Endothelial cell of umbilical vein (primary cell): ENCODE data around the gene ACSBG1. TPM values are rescaled to one million over a fixed set of nuclear protein-coding genes. Genes with fewer than 3 reads are reported as not detected.

Experiments used
- BruUV-seq: library from RNA; stranded (reverse); fragments of 400-500 nt; replicated peaks from 2 replicates; lab custom pipeline; 2021; lab: Mats Ljungman, UMichigan
- CTCF ChIA-PET: fragments of 300-600, 350-600 bp; sonication (Branson Sonifier 250); formaldehyde crosslinking; loops from one replicate; lab custom pipeline; 2021; ENCODE audit warnings: antibody characterized with exemption, inconsistent platforms; lab: Charles Lee
- POLR2A ChIA-PET: fragments of 300-600, 350-600 bp; sonication (Branson Sonifier 250); formaldehyde crosslinking; loops from one replicate; lab custom pipeline; 2021; ENCODE audit warnings: antibody characterized with exemption, inconsistent platforms; lab: Charles Lee
- DNase-seq: peaks from one replicate; pipeline ENCODE4 v3.0.0-alpha.2; 2011; ENCODE audit warnings: low read depth, low spot score
- FAIRE-seq: peaks from 2 replicates; lab custom pipeline; 2011; peaks lifted over from hg19 to GRCh38; lab: Jason Lieb, UNC
- H2AFZ ChIP-seq: 2 replicates; pipeline ENCODE4 v1.6.0; 2012; ENCODE audit warnings: low read depth, low read length, control low read depth, inconsistent platforms
- H3K27ac ChIP-seq: 2 replicates; pipeline ENCODE4 v1.5.1; 2011; ENCODE audit warnings: low read depth, mild to moderate bottlenecking, control low read depth, low read length, moderate library complexity; ENCODE audit not compliant: insufficient read depth
- H3K27me3 ChIP-seq, 2 experiments: 2 replicates each; pipeline versions ENCODE4 v1.6.0 to v1.6.1; 2011; ENCODE audit warnings: low read length in 2 of 2, mixed read lengths in 1 of 2; ENCODE audit not compliant: control insufficient read depth in 2 of 2, insufficient read depth in 2 of 2
- H3K36me3 ChIP-seq, 2 experiments: 2 replicates in 1 of 2; 3 replicates in 1 of 2; pipeline ENCODE4 v1.5.1; 2011; ENCODE audit warnings: low read length in 2 of 2, mild to moderate bottlenecking in 1 of 2, moderate library complexity in 1 of 2; ENCODE audit not compliant: control insufficient read depth in 2 of 2, insufficient read depth in 2 of 2; ENCODE audit errors: extremely low read depth in 1 of 2
- H3K4me1 ChIP-seq: 3 replicates; pipeline ENCODE4 v1.5.1; 2011; ENCODE audit warnings: mild to moderate bottlenecking, low read length; ENCODE audit not compliant: control insufficient read depth, insufficient read depth; ENCODE audit errors: extremely low read depth
- H3K4me2 ChIP-seq: 2 replicates; pipeline ENCODE4 v1.6.1; 2011; ENCODE audit warnings: low read length, control low read depth, mixed read lengths; ENCODE audit not compliant: insufficient read depth
- H3K4me3 ChIP-seq, 3 experiments: fragments of 200-600 bp in 1 of 3; sonication (generic), shearing (Covaris generic) in 1 of 3; replicated peaks in 1 of 3; 2 replicates each; pipeline ENCODE4 v1.5.1; 2011 to 2016; ENCODE audit warnings: control low read depth in 3 of 3, low read length in 3 of 3, mild to moderate bottlenecking in 2 of 3, inconsistent platforms in 1 of 3, low read depth in 1 of 3, moderate library complexity in 1 of 3; ENCODE audit not compliant: insufficient read depth in 1 of 3
- H3K79me2 ChIP-seq: 2 replicates; pipeline ENCODE4 v1.6.0; 2012; ENCODE audit warnings: low read length, inconsistent platforms; ENCODE audit not compliant: control insufficient read depth, insufficient read depth
- H3K9ac ChIP-seq: replicated peaks from 2 replicates; pipeline ENCODE3; 2011; ENCODE audit warnings: low read length, control low read depth; ENCODE audit not compliant: insufficient read depth; ENCODE audit errors: extremely low read depth
- H3K9me1 ChIP-seq: replicated peaks from 3 replicates; pipeline ENCODE4 v1.6.0; 2011; ENCODE audit warnings: mild to moderate bottlenecking, low read length; ENCODE audit not compliant: control insufficient read depth, insufficient read depth; ENCODE audit errors: extremely low read depth
- H3K9me3 ChIP-seq: replicated peaks from 2 replicates; pipeline ENCODE4 v1.5.1; 2012; ENCODE audit warnings: low read length, inconsistent platforms; ENCODE audit not compliant: control insufficient read depth, insufficient read depth
- H4K20me1 ChIP-seq: replicated peaks from 2 replicates; pipeline ENCODE3; 2011; ENCODE audit warnings: mild to moderate bottlenecking, low read length; ENCODE audit not compliant: control insufficient read depth, insufficient read depth; ENCODE audit errors: extremely low read depth
- CTCF ChIP-seq, 2 donors: IDR thresholded peaks; 1 replicate in 1 of 2; 2 replicates in 1 of 2; pipeline ENCODE4 v1.5.1; 2011; ENCODE audit warnings: low read length in 2 of 2, mild to moderate bottlenecking in 2 of 2, moderate library complexity in 2 of 2, control low read depth in 1 of 2, inconsistent platforms in 1 of 2, low read depth in 1 of 2; ENCODE audit not compliant: insufficient read depth in 1 of 2; ENCODE audit errors: extremely low read depth in 1 of 2
- EZH2 ChIP-seq: IDR thresholded peaks from 2 replicates; pipeline ENCODE4 v1.6.1; 2012; ENCODE audit warnings: borderline replicate concordance, low read depth, mild to moderate bottlenecking, moderate library complexity, low read length, inconsistent platforms; ENCODE audit not compliant: severe bottlenecking
- FOS ChIP-seq: IDR thresholded peaks from 2 replicates; pipeline ENCODE4 v1.6.1; 2011; ENCODE audit warnings: mild to moderate bottlenecking, low read length, moderate library complexity, borderline replicate concordance; ENCODE audit not compliant: insufficient read depth
- GATA2 ChIP-seq: IDR thresholded peaks from 2 replicates; pipeline ENCODE4 v1.7.0; 2011; ENCODE audit warnings: low read depth, mild to moderate bottlenecking, moderate library complexity, mixed read lengths, low read length; ENCODE audit not compliant: insufficient read length, insufficient read depth
- JUN ChIP-seq: IDR thresholded peaks from 2 replicates; pipeline ENCODE4 v1.6.1; 2011; ENCODE audit warnings: borderline replicate concordance, low read depth; ENCODE audit not compliant: insufficient read length, insufficient read depth
- MAX ChIP-seq: IDR thresholded peaks from 2 replicates; pipeline ENCODE4 v1.6.1; 2011; ENCODE audit not compliant: insufficient read depth, insufficient read length
- MYC ChIP-seq: IDR thresholded peaks from one replicate; pipeline ENCODE4 v1.6.1; 2011; ENCODE audit warnings: mild to moderate bottlenecking, low read depth, low read length
- POLR2A ChIP-seq: IDR thresholded peaks from 2 replicates; pipeline ENCODE4 v1.6.1; 2012; ENCODE audit warnings: low read depth, mild to moderate bottlenecking, control low read depth, low read length
- POLR2AphosphoS5 ChIP-seq: IDR thresholded peaks from 2 replicates; pipeline ENCODE4 v1.6.1; 2012; ENCODE audit warnings: low read depth, mild to moderate bottlenecking, control low read depth, low read length, moderate library complexity; ENCODE audit not compliant: insufficient read depth
- dilution Hi-C: fragments of 300-500 bp; cut with MboI; formaldehyde crosslinking; loops from one replicate; pipeline ENCODE4 v1.15.0; 2019; ENCODE audit warnings: low sequenced_read_pairs; ENCODE audit not compliant: extremely low pct_ligation_motif_present
- intact Hi-C: fragments of 100-400 bp; cut with micrococcal nuclease; formaldehyde crosslinking; loops from one replicate; pipeline ENCODE4 v1.10.0; 2022
- polyA plus RNA-seq, 4 experiments: library from polyadenylated mRNA; depleted of rRNA in 3 of 4; stranded (reverse) in 3 of 4; unstranded in 1 of 4; fragments of >200 nt; gene quantifications; 2 replicates each; pipeline versions ENCODE4 v1.2.1 to v1.2.3, GENCODE V29; 2011 to 2012; ENCODE audit warnings: missing spikeins in 1 of 4
- total RNA-seq: library from RNA; stranded (reverse); gene quantifications from 2 replicates; pipeline ENCODE4 v1.2.3, GENCODE V29; 2021

Gene ACSBG1
- total and polyA plus RNA-seq, 2 donors (not counting 3 experiments of a cell fraction or from before 2014, with no cell fraction given), result not detected

GRCh38 chr15:78127882-78128281 is 106.5 kb downstream of the ACSBG1 start:
- FAIRE-seq (no peak), DNase-seq (no peak)
- BruUV-seq, result no TSS peak
- Histone ChIP-seq H3K9ac (no peak overlapping the region), H3K4me1 (peaks cover 7% of the 10 kb centered on the region), H3K27me3 (no peaks in the 10 kb centered on the region), H4K20me1 (no peaks in the 10 kb centered on the region), H3K27ac (no peak overlapping the region), H3K4me2 (no peak overlapping the region), H3K9me3 (no peaks in the 10 kb centered on the region), H2AFZ (no peak overlapping the region), H3K79me2 (no peaks in the 10 kb centered on the region), H3K4me3 (no peak overlapping the region), H3K9me1 (no peaks in the 10 kb centered on the region), H3K36me3 (no peaks in the 10 kb centered on the region)
- dilution Hi-C loops, result no loop called here
- CTCF ChIA-PET, result interaction anchor here (1.1 to 7.0 kb wide), 4 partner anchors 14 to 169 kb away, joined by 3 to 50 read pairs (median 5); no protein-coding TSS in a partner anchor
- intact Hi-C loops, result no loop called here
- POLR2A ChIA-PET, result no interaction called here
- TF ChIP-seq MYC (no peak), POLR2A (no peak), CTCF (IDR thresholded peaks at IDR 0.05; ENCODE audit: extremely low read depth in 1 of 2, insufficient read depth in 1 of 2, low read depth in 1 of 2, low read length in 2 of 2) (no peak), MAX (no peak), JUN (no peak), GATA2 (no peak)

GRCh38 chr15:78125267-78125666 is 109.1 kb downstream of the ACSBG1 start:
- no peak overlapping the region for H3K4me3 ChIP-seq
- dilution Hi-C loops (no loop called here), intact Hi-C loops (no loop called here)
- BruUV-seq, result no TSS peak
- H3K9ac ChIP-seq, result no peak overlapping the region
- CTCF ChIA-PET, result interaction anchor here (1.1 to 7.0 kb wide), 2 partner anchors 12 to 115 kb away, joined by 4 to 50 read pairs; no protein-coding TSS in a partner anchor
- no peak for DNase-seq
- FAIRE-seq, result no peak
- H3K27ac ChIP-seq, result no peak overlapping the region
- no peaks in the 10 kb centered on the region for H3K9me3 ChIP-seq
- H3K4me1 ChIP-seq, result no peaks in the 10 kb centered on the region
- H3K79me2 ChIP-seq, result no peaks in the 10 kb centered on the region
- no peaks in the 10 kb centered on the region for H3K27me3 ChIP-seq
- no peaks in the 10 kb centered on the region for H4K20me1 ChIP-seq
- POLR2A ChIA-PET, result no interaction called here
- no peak overlapping the region for H2AFZ ChIP-seq
- H3K4me2 ChIP-seq, result no peak overlapping the region
- no peaks in the 10 kb centered on the region for H3K9me1 ChIP-seq
- TF ChIP-seq MAX (no peak), POLR2AphosphoS5 (no peak), CTCF (IDR thresholded peaks at IDR 0.05; ENCODE audit: extremely low read depth in 1 of 2, insufficient read depth in 1 of 2, low read depth in 1 of 2, low read length in 2 of 2) (no peak), FOS (no peak), GATA2 (no peak), EZH2 (no peak)
- H3K36me3 ChIP-seq, result no peaks in the 10 kb centered on the region
